HepG2 (cell line): ENCODE measurements around the gene NYNRIN. TPM values are rescaled to one million over a fixed set of nuclear protein-coding genes. Genes with fewer than 3 reads are reported as not detected.

Source experiments
- AGO1 ChIP-seq: fragments of 200-400 bp; formaldehyde crosslinking; IDR thresholded peaks from 2 replicates; pipeline ENCODE4 v1.6.1; 2017; ENCODE audit warnings: mild to moderate bottlenecking, low read depth, low read length, moderate library complexity; ENCODE audit not compliant: poor library complexity, severe bottlenecking
- AKAP8 ChIP-seq: sonication (generic); formaldehyde crosslinking; IDR thresholded peaks from 2 replicates; pipeline ENCODE4 v1.5.1; 2020; ENCODE audit warnings: mild to moderate bottlenecking, missing genetic modification reagents
- ATF7 ChIP-seq, 2 experiments: fragments of 450-650 bp in 1 of 2; sonication (generic) in 1 of 2; formaldehyde crosslinking in 1 of 2; IDR thresholded peaks; 2 replicates each; pipeline versions ENCODE4 v1.4.0 to v1.6.1; 2016 to 2020; ENCODE audit warnings: antibody characterized with exemption in 1 of 2, mild to moderate bottlenecking in 1 of 2, missing genetic modification reagents in 1 of 2
- CBX2 ChIP-seq, 2 experiments: fragments of 200-600 bp in 1 of 2; sonication (generic); formaldehyde crosslinking in 1 of 2; IDR thresholded peaks; 2 replicates each; pipeline versions ENCODE4 v1.7.0 to v1.8.1; 2018 to 2022; ENCODE audit warnings: low read depth in 2 of 2, low read length in 1 of 2, mild to moderate bottlenecking in 1 of 2, missing genetic modification reagents in 1 of 2
- CHCHD3 ChIP-seq: sonication (generic); formaldehyde crosslinking; IDR thresholded peaks from 2 replicates; pipeline ENCODE4 v1.8.0; 2022; ENCODE audit warnings: mild to moderate bottlenecking, missing genetic modification reagents, moderate library complexity
- HDAC2 ChIP-seq: sonication (generic); formaldehyde crosslinking; IDR thresholded peaks from 2 replicates; pipeline ENCODE4 v1.4.0; 2020; ENCODE audit warnings: missing genetic modification reagents
- KDM2A ChIP-seq: sonication (generic); formaldehyde crosslinking; IDR thresholded peaks from 2 replicates; pipeline ENCODE4 v1.4.0; 2020; ENCODE audit warnings: low read depth, missing genetic modification reagents, borderline replicate concordance
- KLF16 ChIP-seq, 2 experiments: sonication (generic) in 1 of 2; formaldehyde crosslinking in 1 of 2; IDR thresholded peaks; 2 replicates each; pipeline versions ENCODE4 v1.6.1 to v1.8.0; 2016 to 2023; ENCODE audit warnings: missing genetic modification reagents in 2 of 2, missing compliant biosample characterization in 1 of 2
- MYPOP ChIP-seq: sonication (generic); formaldehyde crosslinking; IDR thresholded peaks from 2 replicates; pipeline ENCODE4 v1.8.1; 2023; ENCODE audit warnings: mild to moderate bottlenecking, moderate library complexity, missing genetic modification reagents
- NONO ChIP-seq, 2 experiments: fragments of 450-650 bp in 1 of 2; sonication (generic) in 1 of 2; formaldehyde crosslinking in 1 of 2; IDR thresholded peaks in 1 of 2; conservative IDR thresholded peaks in 1 of 2; 2 replicates each; pipeline versions ENCODE4 v1.6.1 to v1.8.0; 2017 to 2022; ENCODE audit warnings: mild to moderate bottlenecking in 1 of 2, missing genetic modification reagents in 1 of 2, moderate library complexity in 1 of 2
- PHB2 ChIP-seq: fragments of 450-650 bp; IDR thresholded peaks from 2 replicates; pipeline ENCODE4 v1.6.1; 2018; ENCODE audit not compliant: partially characterized antibody
- TBX2 ChIP-seq: sonication (generic); formaldehyde crosslinking; IDR thresholded peaks from 2 replicates; pipeline ENCODE4 v1.5.0; 2020; ENCODE audit warnings: missing genetic modification reagents, mild to moderate bottlenecking, borderline replicate concordance
- TFAP4 ChIP-seq: sonication (generic); IDR thresholded peaks from 2 replicates; pipeline ENCODE4 v1.6.1; 2016; ENCODE audit warnings: low read depth, borderline replicate concordance
- ZMYM4 ChIP-seq: sonication (generic); formaldehyde crosslinking; IDR thresholded peaks from 2 replicates; pipeline ENCODE4 v1.8.1; 2023; ENCODE audit warnings: mild to moderate bottlenecking, missing genetic modification reagents
- ZNF331 ChIP-seq: sonication (generic); formaldehyde crosslinking; IDR thresholded peaks from 2 replicates; pipeline ENCODE4 v1.4.0; 2020; ENCODE audit warnings: missing genetic modification reagents
- ZNF556 ChIP-seq: sonication (generic); formaldehyde crosslinking; IDR thresholded peaks from 2 replicates; pipeline ENCODE4 v1.4.0; 2020; ENCODE audit warnings: mild to moderate bottlenecking, missing genetic modification reagents, borderline replicate concordance
- ZNF713 ChIP-seq: sonication (generic); formaldehyde crosslinking; IDR thresholded peaks from 2 replicates; pipeline ENCODE4 v1.4.0; 2020; ENCODE audit warnings: mild to moderate bottlenecking, missing genetic modification reagents
- ZNF766 ChIP-seq: sonication (generic); formaldehyde crosslinking; IDR thresholded peaks from 2 replicates; pipeline ENCODE4 v1.5.0; 2020; ENCODE audit warnings: missing genetic modification reagents, borderline replicate concordance
- ZNF777 ChIP-seq: sonication (generic); formaldehyde crosslinking; IDR thresholded peaks from 2 replicates; pipeline ENCODE4 v1.4.0; 2020; ENCODE audit warnings: missing genetic modification reagents
- polyA plus RNA-seq, 8 experiments: library from polyadenylated mRNA; depleted of rRNA in 3 of 8; stranded (reverse) in 7 of 8; unstranded in 1 of 8; fragments of >200 nt; fragmentation: Illumina TruSeq in 4 of 8; extraction: Trizol in 4 of 8; gene quantifications; 2 replicates each; pipeline versions ENCODE4 v1.2.1 to v1.2.3, GENCODE V29; 2011 to 2016; ENCODE audit warnings: low read depth in 4 of 8, missing spikeins in 1 of 8, mixed read lengths in 1 of 8; ENCODE audit not compliant: insufficient read depth in 1 of 8
- total RNA-seq, 5 experiments: library from RNA; depleted of rRNA; stranded (reverse); fragments of >200 nt; fragmentation: Illumina TruSeq; extraction: Trizol; gene quantifications; 2 replicates each; pipeline ENCODE4 v1.2.3, GENCODE V29; 2016; ENCODE audit warnings: low read depth in 1 of 5
- TF ChIP-seq, protein P1 (sequence below): fragments of 450-650 bp; IDR thresholded peaks from 2 replicates; pipeline ENCODE4 v1.6.1; 2017
- TF ChIP-seq, protein P2 (sequence below): sonication (generic); formaldehyde crosslinking; IDR thresholded peaks from 2 replicates; pipeline ENCODE4 v1.4.0; 2020; ENCODE audit warnings: missing genetic modification reagents, borderline replicate concordance
- TF ChIP-seq, protein P3 (sequence below): sonication (generic); formaldehyde crosslinking; IDR thresholded peaks from 2 replicates; pipeline ENCODE4 v1.8.1; 2023; ENCODE audit warnings: missing genetic modification reagents, mild to moderate bottlenecking, borderline replicate concordance

Gene NYNRIN
- total and polyA plus RNA-seq, 2 of the 13 experiments (the other 11 are each of a cell fraction or from before 2014, with no cell fraction given): 0.63 to 1.1 TPM

GRCh38 chr14:24429395-24430142 is 30.8 kb downstream of the NYNRIN start, which contains the start of the genes CBLN3 and KHNYN (continued):
- peak in 1 of 2 experiments; percentile 63; a peak in 2 of 4 replicates for TF ChIP-seq KLF16 (CRISPR knock-in tag; IDR thresholded peaks at IDR 0.05)
- TF ChIP-seq ZNF331: peak; percentile 93
- TF ChIP-seq TBX2 (CRISPR knock-in tag): peak; percentile 91
- TF ChIP-seq, protein P1, sequence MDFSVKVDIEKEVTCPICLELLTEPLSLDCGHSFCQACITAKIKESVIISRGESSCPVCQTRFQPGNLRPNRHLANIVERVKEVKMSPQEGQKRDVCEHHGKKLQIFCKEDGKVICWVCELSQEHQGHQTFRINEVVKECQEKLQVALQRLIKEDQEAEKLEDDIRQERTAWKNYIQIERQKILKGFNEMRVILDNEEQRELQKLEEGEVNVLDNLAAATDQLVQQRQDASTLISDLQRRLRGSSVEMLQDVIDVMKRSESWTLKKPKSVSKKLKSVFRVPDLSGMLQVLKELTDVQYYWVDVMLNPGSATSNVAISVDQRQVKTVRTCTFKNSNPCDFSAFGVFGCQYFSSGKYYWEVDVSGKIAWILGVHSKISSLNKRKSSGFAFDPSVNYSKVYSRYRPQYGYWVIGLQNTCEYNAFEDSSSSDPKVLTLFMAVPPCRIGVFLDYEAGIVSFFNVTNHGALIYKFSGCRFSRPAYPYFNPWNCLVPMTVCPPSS: no peak
- TF ChIP-seq, protein P2, sequence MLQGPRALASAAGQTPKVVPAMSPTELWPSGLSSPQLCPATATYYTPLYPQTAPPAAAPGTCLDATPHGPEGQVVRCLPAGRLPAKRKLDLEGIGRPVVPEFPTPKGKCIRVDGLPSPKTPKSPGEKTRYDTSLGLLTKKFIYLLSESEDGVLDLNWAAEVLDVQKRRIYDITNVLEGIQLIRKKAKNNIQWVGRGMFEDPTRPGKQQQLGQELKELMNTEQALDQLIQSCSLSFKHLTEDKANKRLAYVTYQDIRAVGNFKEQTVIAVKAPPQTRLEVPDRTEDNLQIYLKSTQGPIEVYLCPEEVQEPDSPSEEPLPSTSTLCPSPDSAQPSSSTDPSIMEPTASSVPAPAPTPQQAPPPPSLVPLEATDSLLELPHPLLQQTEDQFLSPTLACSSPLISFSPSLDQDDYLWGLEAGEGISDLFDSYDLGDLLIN (CRISPR knock-in tag): no peak
- peak; percentile 70 for TF ChIP-seq ZMYM4
- peak; percentile 25; the same call in 1 of the 2 replicates for TF ChIP-seq TFAP4
- peak; percentile 74; the same call in 1 of the 2 replicates for TF ChIP-seq ZNF766 (CRISPR knock-in tag)
- TF ChIP-seq ZNF777 (CRISPR knock-in tag): peak; percentile 99
- no peak for TF ChIP-seq NONO (IDR thresholded peaks at IDR 0.05)
- TF ChIP-seq NONO (CRISPR knock-in tag; conservative IDR thresholded peaks at IDR 0.05): peak; percentile 68
- TF ChIP-seq AGO1: peak; percentile 85
- TF ChIP-seq, protein P3, sequence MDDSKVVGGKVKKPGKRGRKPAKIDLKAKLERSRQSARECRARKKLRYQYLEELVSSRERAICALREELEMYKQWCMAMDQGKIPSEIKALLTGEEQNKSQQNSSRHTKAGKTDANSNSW (CRISPR knock-in tag): peak; percentile 98
- no peak for TF ChIP-seq PHB2
- peak; percentile 96 for TF ChIP-seq KDM2A (CRISPR knock-in tag)
- TF ChIP-seq ZNF556: peak; percentile 63; the same call in 1 of the 2 replicates
- TF ChIP-seq MYPOP (CRISPR knock-in tag): no peak
- peak; percentile 91 for TF ChIP-seq ZNF713
- TF ChIP-seq CBX2 (IDR thresholded peaks at IDR 0.05; ENCODE audit: low read depth, low read length): no peak
- peak; percentile 90; the same call in 1 of the 2 replicates for TF ChIP-seq CBX2 (CRISPR knock-in tag; IDR thresholded peaks at IDR 0.05; ENCODE audit: low read depth)
- peak; percentile 94 for TF ChIP-seq CHCHD3
- TF ChIP-seq AKAP8 (CRISPR knock-in tag): peak; percentile 53; the same call in 1 of the 2 replicates
- no peak for TF ChIP-seq ATF7 (IDR thresholded peaks at IDR 0.05)
- TF ChIP-seq ATF7 (CRISPR knock-in tag; IDR thresholded peaks at IDR 0.05): peak; percentile 35; the same call in 1 of the 2 replicates
- TF ChIP-seq HDAC2 (CRISPR knock-in tag): peak; percentile 75
